Pancreas (tissue), 10 donors: ENCODE results near the gene MAD2L1. TPM values are rescaled to one million over a fixed set of nuclear protein-coding genes. Genes with fewer than 3 reads are reported as not detected.
A peak's percentile ranks its signal among the peaks of the same experiment; 100 is the strongest.

Source experiments
- ATAC-seq, 4 donors: fragments of 200-7000 bp; cut with Tn5 transposase; one replicate each; pipeline versions ENCODE4 v1.8.0 to v1.9.1; 2020; ENCODE audit warnings: mild to moderate bottlenecking in 4 of 4, moderate library complexity in 4 of 4
- DNase-seq, 6 donors: peaks; one replicate each; pipeline ENCODE4 v3.0.0-alpha.2; 2020
- FAIRE-seq: peaks from 2 replicates; lab custom pipeline; 2012; peaks lifted over from hg19 to GRCh38; lab: Jason Lieb, UNC
- H3K27ac ChIP-seq, 4 donors: fragments of 200-600 bp; sonication (generic); 1 replicate in 3 of 4; 2 replicates in 1 of 4; pipeline versions ENCODE4 v1.5.0 to v1.8.0; 2020
- H3K27me3 ChIP-seq, 4 donors: fragments of 200-600 bp; one replicate each; pipeline ENCODE4 v1.8.0; 2021
- H3K36me3 ChIP-seq, 3 donors: fragments of 200-600 bp; sonication (generic) in 1 of 3; one replicate each; pipeline versions ENCODE4 v1.5.0 to v1.8.0; 2020 to 2021
- H3K4me1 ChIP-seq, 3 donors: fragments of 200-600 bp; one replicate each; pipeline ENCODE4 v1.8.0; 2021
- H3K4me3 ChIP-seq, 4 donors: fragments of 200-600 bp; sonication (generic) in 2 of 4; one replicate each; pipeline versions ENCODE4 v1.5.0 to v1.8.0; 2020 to 2021
- H3K9me3 ChIP-seq, 4 donors: fragments of 200-600 bp; one replicate each; pipeline ENCODE4 v1.8.0; 2021
- WGBS, 2 donors: extraction: QIAGEN DNeasy Blood & Tissue Kit; methylation state at CpG; one replicate each; pipeline ENCODE4 v1.1.7; 2013; 5-methylcytosine and 5-hydroxymethylcytosine counted together
- intact Hi-C, 3 donors: fragments of 100-400 bp; cut with DNase I; formaldehyde crosslinking; loops; one replicate each; pipeline versions ENCODE4 v1.11.1 to v1.14.2; 2022
- polyA plus RNA-seq, 2 donors: library from polyadenylated mRNA; stranded (reverse); fragments of 200-250 nt; gene quantifications; one replicate each; pipeline ENCODE4 v1.2.3, GENCODE V29; 2013
- total RNA-seq, 6 donors: library from RNA; stranded (reverse); fragmentation: NEBNext Ultra II Directional in 4 of 6; extraction: Animal tissue kit (Norgen Biotek cat#: 25700) in 4 of 6; gene quantifications; one replicate each; pipeline versions ENCODE4 v1.2.1 to v1.2.4, GENCODE V29; 2021 to 2023
- TF ChIP-seq, protein P1 (sequence below), 4 donors: fragments of 200-600 bp; sonication (generic) in 3 of 4; IDR thresholded peaks; one replicate each; pipeline versions ENCODE4 v1.5.0 to v1.8.0; 2021; ENCODE audit warnings: antibody characterized with exemption in 4 of 4
- donor health status: healthy with polysubstance abuse.
- donor health status: DM: no; HTN: no; CAD: no; lungs with moderate emphysema.
- donor health status: DM: no; HTN: no; CAD: no.
- donor health status: control.
- donor health status: control.
- donor health status: Bipolar disorder and iron deficiency.
- donor health status: DM: yes; HTN: yes; CAD: no.
- donor health status: DM: no; HTN: no; CAD: no.
- donor health status: DM: no; HTN: no; CAD: no.
- donor health status: DM: yes; HTN: yes; CAD: no.

Gene MAD2L1
- total and polyA plus RNA-seq, 8 donors: 0.37 to 1.8 (median 0.73) TPM

DNA sequence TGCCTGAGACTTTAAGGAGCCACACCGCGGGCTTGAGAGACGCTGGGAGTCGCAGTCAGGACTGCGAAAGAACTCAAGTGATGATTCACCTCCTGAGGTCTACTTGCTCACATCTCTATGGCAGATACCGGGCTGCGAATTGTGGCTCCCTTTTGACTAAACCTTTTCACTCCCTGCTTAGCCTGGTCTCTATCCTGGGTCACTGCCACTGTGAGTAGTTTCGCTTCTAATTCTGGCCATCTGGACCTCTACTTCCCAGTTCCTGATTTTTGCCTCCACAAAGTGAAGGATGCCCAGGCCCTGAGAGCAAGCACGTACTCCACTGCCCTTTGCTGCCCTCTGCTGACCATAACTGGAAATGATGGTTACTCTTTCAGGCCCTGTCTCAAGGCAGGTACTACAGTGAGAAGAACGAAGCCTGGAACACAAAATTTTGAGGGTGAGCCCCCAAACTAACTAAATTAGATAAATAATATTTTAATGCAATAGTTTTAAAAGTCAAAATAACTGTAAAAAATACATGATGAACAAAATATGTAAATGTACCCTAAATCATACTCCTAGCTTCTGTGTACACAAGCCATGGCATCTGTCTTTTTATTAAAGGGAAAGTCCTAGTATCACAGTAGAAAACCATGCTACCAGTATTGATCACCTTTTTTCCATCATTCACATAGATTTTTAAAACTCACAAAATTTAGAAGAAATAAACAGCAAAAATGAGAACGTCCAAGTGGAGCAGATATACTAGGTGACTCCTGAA lies 16.7 kb downstream of the MAD2L1 start:
- Histone ChIP-seq H3K4me3 (no peak overlapping the region), H3K9me3 (no peaks in the 10 kb centered on the region), H3K36me3 (no peaks in the 10 kb centered on the region), H3K4me1 (no peaks in the 10 kb centered on the region), H3K27me3 (no peaks in the 10 kb centered on the region), H3K27ac (no peak overlapping the region)
- TF ChIP-seq, protein P1, sequence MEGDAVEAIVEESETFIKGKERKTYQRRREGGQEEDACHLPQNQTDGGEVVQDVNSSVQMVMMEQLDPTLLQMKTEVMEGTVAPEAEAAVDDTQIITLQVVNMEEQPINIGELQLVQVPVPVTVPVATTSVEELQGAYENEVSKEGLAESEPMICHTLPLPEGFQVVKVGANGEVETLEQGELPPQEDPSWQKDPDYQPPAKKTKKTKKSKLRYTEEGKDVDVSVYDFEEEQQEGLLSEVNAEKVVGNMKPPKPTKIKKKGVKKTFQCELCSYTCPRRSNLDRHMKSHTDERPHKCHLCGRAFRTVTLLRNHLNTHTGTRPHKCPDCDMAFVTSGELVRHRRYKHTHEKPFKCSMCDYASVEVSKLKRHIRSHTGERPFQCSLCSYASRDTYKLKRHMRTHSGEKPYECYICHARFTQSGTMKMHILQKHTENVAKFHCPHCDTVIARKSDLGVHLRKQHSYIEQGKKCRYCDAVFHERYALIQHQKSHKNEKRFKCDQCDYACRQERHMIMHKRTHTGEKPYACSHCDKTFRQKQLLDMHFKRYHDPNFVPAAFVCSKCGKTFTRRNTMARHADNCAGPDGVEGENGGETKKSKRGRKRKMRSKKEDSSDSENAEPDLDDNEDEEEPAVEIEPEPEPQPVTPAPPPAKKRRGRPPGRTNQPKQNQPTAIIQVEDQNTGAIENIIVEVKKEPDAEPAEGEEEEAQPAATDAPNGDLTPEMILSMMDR (IDR thresholded peaks at IDR 0.05): peak; percentile 68 to 77 (median 72)
- peak; percentile 91 for FAIRE-seq
- DNase-seq: peak in 5 of 6 donors; percentile 62 to 87 (median 68)
- WGBS, 2 donors: 42 to 48% methylated on average over 11 of the region's 11 CpGs
- ATAC-seq: peak; percentile 97 to 100 (median 99)
- intact Hi-C loops: loop anchor here in 2 of 3 donors (5.0 to 10.0 kb wide), 3 partner anchors 423 to 495 kb away; partner anchors contain the start of gene PDE5A (in 1 of the 2)

DNA sequence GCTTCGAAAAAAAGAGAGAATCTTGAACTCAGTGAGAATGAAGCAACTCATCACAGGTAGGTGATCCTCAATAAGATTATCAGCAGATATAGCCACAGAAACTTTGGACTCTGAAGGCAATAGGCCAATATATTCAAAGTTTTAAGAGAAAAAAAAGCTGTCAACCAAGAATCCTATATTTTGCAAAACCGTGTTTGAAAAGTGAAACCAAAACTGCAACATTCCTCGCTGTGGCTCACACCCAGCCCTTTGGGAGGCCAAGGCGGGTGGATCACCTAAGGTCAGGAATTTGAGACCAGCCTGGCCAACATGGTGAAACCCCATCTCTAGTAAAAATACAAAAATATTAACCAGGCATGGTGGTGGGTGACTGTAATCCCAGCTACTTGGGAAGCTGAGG lies 22.8 kb downstream of the MAD2L1 start:
- no peaks in the 10 kb centered on the region for H3K27me3 ChIP-seq
- no peaks in the 10 kb centered on the region for H3K36me3 ChIP-seq
- no peak for ATAC-seq
- intact Hi-C loops: no loop called here
- no peak overlapping the region for H3K4me3 ChIP-seq
- 81 to 82% methylated on average over 4 of the region's 4 CpGs for WGBS, 2 donors
- no peak overlapping the region for H3K27ac ChIP-seq
- no peak for DNase-seq
- no peaks in the 10 kb centered on the region for H3K4me1 ChIP-seq
- no peaks in the 10 kb centered on the region for H3K9me3 ChIP-seq
- FAIRE-seq: no peak
- TF ChIP-seq, protein P1 (IDR thresholded peaks at IDR 0.05): no peak

DNA sequence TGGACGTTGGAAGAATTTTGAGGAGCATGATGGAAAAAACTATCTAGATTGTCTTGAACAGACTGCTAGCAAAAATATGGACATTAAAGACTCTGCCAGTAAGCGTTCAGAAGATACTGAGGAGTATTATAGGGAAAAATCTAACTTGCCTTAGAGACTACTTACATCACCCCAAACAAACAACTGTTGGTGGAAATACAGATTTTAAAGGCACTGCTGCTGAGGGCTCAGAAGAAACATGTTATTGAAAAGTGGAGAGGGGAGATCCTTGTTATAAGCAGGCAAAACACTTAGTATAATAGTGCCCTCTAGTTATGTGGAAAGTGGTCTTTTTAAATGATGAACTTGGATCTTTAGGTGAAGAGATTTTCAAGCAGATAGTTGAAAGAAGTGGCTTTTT lies 29.2 kb downstream of the MAD2L1 start:
- Histone ChIP-seq H3K27ac (no peak overlapping the region), H3K9me3 (no peaks in the 10 kb centered on the region), H3K27me3 (no peaks in the 10 kb centered on the region), H3K4me1 (no peaks in the 10 kb centered on the region), H3K4me3 (no peak overlapping the region), H3K36me3 (no peaks in the 10 kb centered on the region)
- intact Hi-C loops: no loop called here
- FAIRE-seq: no peak
- ATAC-seq: no peak
- 68 to 76% methylated on average over 2 of the region's 2 CpGs for WGBS, 2 donors
- DNase-seq: no peak
- TF ChIP-seq, protein P1 (IDR thresholded peaks at IDR 0.05): no peak

DNA sequence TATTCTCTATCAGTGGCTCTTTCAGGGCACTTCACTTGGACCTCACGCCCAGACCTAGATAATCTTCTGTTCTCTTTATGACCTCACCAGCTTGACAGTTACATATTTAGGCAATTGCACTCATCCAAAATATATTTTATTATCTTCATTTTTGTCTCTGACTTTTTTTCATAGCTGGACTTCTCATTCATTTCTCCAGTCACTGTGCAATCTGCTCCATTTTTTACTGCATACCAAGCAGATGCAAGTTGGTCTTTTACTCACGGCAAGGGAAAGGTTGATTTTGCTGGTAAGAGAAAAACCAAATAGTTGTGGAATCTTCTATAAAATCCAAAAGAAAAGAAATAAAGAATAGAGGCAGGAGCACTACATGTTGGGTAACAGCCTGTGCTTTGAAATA lies 31.7 kb downstream of the MAD2L1 start:
- H3K27me3 ChIP-seq: no peaks in the 10 kb centered on the region
- TF ChIP-seq, protein P1 (IDR thresholded peaks at IDR 0.05): no peak
- no peak for FAIRE-seq
- H3K4me3 ChIP-seq: no peak overlapping the region
- H3K27ac ChIP-seq: no peak overlapping the region
- no peak for ATAC-seq
- intact Hi-C loops: no loop called here
- DNase-seq: no peak
- WGBS, 2 donors: 50 to 56% methylated on average over 2 of the region's 2 CpGs
- H3K36me3 ChIP-seq: no peaks in the 10 kb centered on the region
- H3K4me1 ChIP-seq: no peaks in the 10 kb centered on the region
- H3K9me3 ChIP-seq: no peaks in the 10 kb centered on the region

DNA sequence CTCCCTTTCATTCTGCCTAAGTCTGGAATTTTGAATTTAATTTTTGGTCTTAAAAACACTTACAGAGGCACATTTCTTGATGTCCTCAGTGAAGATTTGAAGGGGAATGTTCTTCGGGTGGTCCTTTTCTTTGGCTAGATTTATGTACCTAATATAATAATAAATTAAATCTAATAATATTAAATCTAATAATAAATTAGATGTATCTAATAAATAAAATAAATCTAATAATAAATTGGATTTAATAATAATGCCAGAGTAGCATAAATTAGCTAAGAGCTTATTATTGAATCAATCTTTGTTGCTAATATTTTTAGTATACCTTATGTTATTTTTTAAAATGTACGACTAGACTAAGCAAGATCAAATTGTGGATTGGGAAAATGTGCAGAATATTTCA lies 39.8 kb downstream of the MAD2L1 start:
- no peak for DNase-seq
- no peak overlapping the region for H3K27ac ChIP-seq
- intact Hi-C loops: no loop called here
- no peaks in the 10 kb centered on the region for H3K36me3 ChIP-seq
- H3K9me3 ChIP-seq: no peaks in the 10 kb centered on the region
- no peak for FAIRE-seq
- H3K4me1 ChIP-seq: no peaks in the 10 kb centered on the region
- TF ChIP-seq, protein P1 (IDR thresholded peaks at IDR 0.05): no peak
- no peak overlapping the region for H3K4me3 ChIP-seq
- H3K27me3 ChIP-seq: peaks cover 0 to 6% (median 0%) of the 10 kb centered on the region in 4 donors
- no peak for ATAC-seq
- 71 to 86% methylated on average over 2 of the region's 2 CpGs for whole genome bisulfite sequencing, 2 donors
